Neural cell (in vitro differentiated cells): ENCODE data around the gene SERTAD3. TPM values are rescaled to one million over a fixed set of nuclear protein-coding genes. Genes with fewer than 3 reads are reported as not detected.

Experiments used
- H2AFZ ChIP-seq: fragments of 200-600, 300-800 bp; sonication (generic), shearing (Covaris generic); 2 replicates; pipeline ENCODE4 v1.6.0; 2014; ENCODE audit warnings: low read depth, mild to moderate bottlenecking, antibody characterized with exemption, low read length, moderate library complexity
- H3F3A ChIP-seq: fragments of 200-600 bp; shearing (Covaris generic); 2 replicates; pipeline ENCODE4 v1.6.1; 2016; ENCODE audit warnings: mild to moderate bottlenecking, moderate library complexity, mixed read lengths, antibody characterized with exemption, low read length; ENCODE audit not compliant: insufficient read depth, poor library complexity, severe bottlenecking
- H3K27ac ChIP-seq: fragments of 200-600, 300-800 bp; sonication (generic), shearing (Covaris generic); 2 replicates; pipeline ENCODE4 v1.5.1; 2014; ENCODE audit warnings: mild to moderate bottlenecking, low read length, moderate library complexity
- H3K27me3 ChIP-seq: fragments of 300-800, 200-600 bp; sonication (generic), shearing (Covaris generic); 2 replicates; pipeline ENCODE4 v1.6.0; 2014; ENCODE audit warnings: mild to moderate bottlenecking, low read depth, low read length, moderate library complexity; ENCODE audit not compliant: insufficient read depth
- H3K36me3 ChIP-seq: fragments of 300-800, 200-600 bp; sonication (generic), shearing (Covaris generic); 2 replicates; pipeline ENCODE4 v1.5.1; 2014; ENCODE audit warnings: mild to moderate bottlenecking, antibody characterized with exemption, low read length, moderate library complexity; ENCODE audit not compliant: insufficient read depth
- H3K4me2 ChIP-seq: fragments of 300-800, 200-600 bp; sonication (generic), shearing (Covaris generic); 2 replicates; pipeline ENCODE4 v1.6.0; 2014; ENCODE audit warnings: mild to moderate bottlenecking, low read length
- H3K4me3 ChIP-seq: fragments of 300-800, 200-600 bp; sonication (generic), shearing (Covaris generic); 2 replicates; pipeline ENCODE4 v1.5.1; 2014; ENCODE audit warnings: mild to moderate bottlenecking, low read length, moderate library complexity
- H3K79me2 ChIP-seq: fragments of 200-600 bp; shearing (Covaris generic); replicated peaks from 2 replicates; pipeline ENCODE4 v1.6.0; 2014; ENCODE audit warnings: mild to moderate bottlenecking, low read length, moderate library complexity; ENCODE audit not compliant: insufficient read depth
- H3K9ac ChIP-seq: fragments of 300-800, 200-600 bp; sonication (generic), shearing (Covaris generic); 2 replicates; pipeline ENCODE4 v1.6.1; 2016; ENCODE audit warnings: mild to moderate bottlenecking, low read length, mixed read lengths
- H3K9me2 ChIP-seq: fragments of 200-600 bp; shearing (Covaris generic); 2 replicates; pipeline ENCODE4 v1.6.1; 2016; ENCODE audit warnings: mild to moderate bottlenecking, low read length, mixed read lengths; ENCODE audit not compliant: insufficient read depth
- H3K9me3 ChIP-seq: fragments of 200-600, 300-800 bp; sonication (generic), shearing (Covaris generic); 2 replicates; pipeline ENCODE4 v1.6.1; 2016; ENCODE audit warnings: mild to moderate bottlenecking, mixed run types, low read length, moderate library complexity, mixed read lengths
- H4K20me1 ChIP-seq: fragments of 200-600 bp; shearing (Covaris generic); 2 replicates; pipeline ENCODE4 v1.6.1; 2016; ENCODE audit warnings: mild to moderate bottlenecking, mixed run types; ENCODE audit not compliant: insufficient read depth
- CTCF ChIP-seq: fragments of 450-650 bp; IDR thresholded peaks from 2 replicates; pipeline ENCODE4 v1.5.1; 2014; ENCODE audit warnings: antibody characterized with exemption, mild to moderate bottlenecking, moderate library complexity; ENCODE audit not compliant: poor library complexity, severe bottlenecking
- EP300 ChIP-seq: fragments of 450-650 bp; conservative IDR thresholded peaks from 2 replicates; pipeline ENCODE4 v1.6.1; 2014; ENCODE audit warnings: antibody characterized with exemption, mild to moderate bottlenecking, moderate library complexity; ENCODE audit not compliant: poor library complexity, severe bottlenecking
- EZH2 ChIP-seq: fragments of 200-600, 300-800 bp; shearing (Covaris generic), sonication (generic); IDR thresholded peaks from 2 replicates; pipeline ENCODE4 v1.6.1; 2014; ENCODE audit warnings: antibody characterized with exemption, low read length, borderline replicate concordance, mild to moderate bottlenecking; ENCODE audit not compliant: insufficient read depth, poor library complexity, severe bottlenecking
- MXI1 ChIP-seq: fragments of 450-650 bp; conservative IDR thresholded peaks from 2 replicates; pipeline ENCODE4 v1.6.1; 2014; ENCODE audit warnings: antibody characterized with exemption, mild to moderate bottlenecking; ENCODE audit not compliant: poor library complexity, severe bottlenecking
- POLR2AphosphoS5 ChIP-seq: IDR thresholded peaks from 2 replicates; pipeline ENCODE4 v1.6.1; 2012
- RAD21 ChIP-seq: fragments of 450-650 bp; conservative IDR thresholded peaks from 2 replicates; pipeline ENCODE4 v1.6.1; 2014; ENCODE audit warnings: antibody characterized with exemption, mild to moderate bottlenecking, moderate library complexity
- REST ChIP-seq: IDR thresholded peaks from 2 replicates; pipeline ENCODE4 v1.6.1; 2012; ENCODE audit warnings: borderline replicate concordance
- SMC3 ChIP-seq: fragments of 450-650 bp; conservative IDR thresholded peaks from 2 replicates; pipeline ENCODE4 v1.6.1; 2014; ENCODE audit warnings: antibody characterized with exemption, mild to moderate bottlenecking, moderate library complexity; ENCODE audit not compliant: poor library complexity
- TAF1 ChIP-seq: IDR thresholded peaks from 2 replicates; pipeline ENCODE4 v1.6.1; 2012; ENCODE audit warnings: low read depth
- polyA plus RNA-seq: library from polyadenylated mRNA; depleted of rRNA; stranded (reverse); fragments of >200 nt; gene quantifications from 2 replicates; pipeline ENCODE4 v1.2.3, GENCODE V29; 2014

SERTAD3 gene
- polyA plus RNA-seq, 1 donor from 2014 or later, result 7.6 TPM

- Histone ChIP-seq H3K27me3 (peaks cover 23% of the 10 kb centered on the region), H3K9ac (no peak overlapping the region), H4K20me1 (no peaks in the 10 kb centered on the region), H3K9me2 (no peaks in the 10 kb centered on the region), H3K4me3 (no peak overlapping the region), H3K4me2 (no peak overlapping the region), H2AFZ (no peak overlapping the region), H3K36me3 (no peaks in the 10 kb centered on the region), H3F3A (no peaks in the 10 kb centered on the region), H3K79me2 (no peaks in the 10 kb centered on the region), H3K27ac (no peak overlapping the region), H3K9me3 (no peaks in the 10 kb centered on the region)
- TF ChIP-seq POLR2AphosphoS5 (no peak), EP300 (no peak), CTCF (no peak), MXI1 (no peak), SMC3 (no peak), REST (no peak), TAF1 (no peak), EZH2 (no peak), RAD21 (no peak)
These were observed 24.9 kb upstream of the SERTAD3 start for GRCh38 chr19:40469011-40469410.

- Histone ChIP-seq H3F3A (no peaks in the 10 kb centered on the region), H2AFZ (no peak within 1 kb of the TSS), H3K36me3 (no peaks in the 10 kb centered on the region), H3K9ac (peak within 1 kb of the TSS; percentile 63), H3K9me2 (no peaks in the 10 kb centered on the region), H3K4me2 (peak within 1 kb of the TSS; percentile 9), H3K4me3 (peak within 1 kb of the TSS; percentile 69), H3K9me3 (no peaks in the 10 kb centered on the region), H4K20me1 (no peaks in the 10 kb centered on the region), H3K27me3 (peaks cover 23% of the 10 kb centered on the region), H3K79me2 (no peaks in the 10 kb centered on the region), H3K27ac (no peak within 1 kb of the TSS)
- TF ChIP-seq EZH2, result no peak
- TF ChIP-seq CTCF, result no peak
- no peak for TF ChIP-seq TAF1
- TF ChIP-seq POLR2AphosphoS5, result no peak
- no peak for TF ChIP-seq SMC3
- TF ChIP-seq REST, result no peak
- TF ChIP-seq RAD21, result no peak
- no peak for TF ChIP-seq MXI1
- TF ChIP-seq EP300, result no peak
These were observed 23.0 kb upstream of the SERTAD3 start, which contains the start of gene SPTBN4 for GRCh38 chr19:40466985-40467734. Gene SPTBN4 (plus strand): TSS chr19:40467001. CDS start chr19:40472622, 5,621 bp downstream.
